Measurements from ENCODE around the gene EVI5L. TPM values are rescaled to one million over a fixed set of nuclear protein-coding genes. Genes with fewer than 3 reads are reported as not detected.
"Not testable (repeated sequence)": the region's sequence is repeated elsewhere in the genome, so short reads cannot be mapped to it uniquely, and the experiment has no call there.

The EVI5L gene
- total and polyA plus RNA-seq, 2 of the 13 experiments (the other 11 are each of a cell fraction or from before 2014, with no cell fraction given): 1.7 to 2.4 TPM

DNA sequence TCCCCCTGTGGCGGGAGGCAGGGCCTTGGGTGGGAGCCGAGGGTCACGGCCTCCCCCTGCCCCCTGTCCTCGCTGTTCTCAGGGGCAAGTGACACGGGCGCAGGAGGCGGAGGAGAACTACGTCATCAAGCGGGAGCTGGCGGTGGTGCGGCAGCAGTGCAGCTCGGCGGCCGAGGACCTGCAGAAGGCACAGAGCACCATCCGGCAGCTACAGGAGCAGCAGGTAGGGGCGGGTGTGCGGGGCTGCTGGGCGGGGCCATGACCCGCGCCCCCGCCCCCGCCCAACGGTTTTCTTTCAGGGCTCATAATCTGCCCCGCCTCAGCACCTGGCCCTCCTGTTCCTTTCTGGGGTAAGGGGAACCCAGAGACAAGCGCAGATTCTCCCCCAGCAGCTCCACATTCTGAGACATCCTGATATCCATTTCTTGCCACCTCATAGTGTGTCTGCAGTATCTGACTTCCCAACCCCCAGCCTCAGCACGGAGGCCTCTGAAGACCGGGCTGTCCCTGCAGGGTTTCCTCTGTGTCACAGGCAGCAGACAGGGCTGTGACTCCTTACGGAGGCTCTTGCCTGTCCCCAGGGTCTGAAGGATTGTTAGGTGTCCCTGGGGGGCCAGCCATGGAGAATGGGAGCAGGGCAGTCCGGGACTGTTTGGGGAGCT, 28.2 kb downstream of the EVI5L start (continued):
- TF ChIP-seq TFDP1 (CRISPR knock-in tag; IDR thresholded peaks at IDR 0.05; ENCODE audit: borderline replicate concordance) (no peak), NFE2L2 (IDR thresholded peaks at IDR 0.05; ENCODE audit: low read length) (no peak), ZNF598 (CRISPR knock-in tag; IDR thresholded peaks at IDR 0.05; ENCODE audit: borderline replicate concordance) (no peak), ZBTB7B (CRISPR knock-in tag; IDR thresholded peaks at IDR 0.05) (no peak), BCL6 (CRISPR knock-in tag; IDR thresholded peaks at IDR 0.05) (no peak)

DNA sequence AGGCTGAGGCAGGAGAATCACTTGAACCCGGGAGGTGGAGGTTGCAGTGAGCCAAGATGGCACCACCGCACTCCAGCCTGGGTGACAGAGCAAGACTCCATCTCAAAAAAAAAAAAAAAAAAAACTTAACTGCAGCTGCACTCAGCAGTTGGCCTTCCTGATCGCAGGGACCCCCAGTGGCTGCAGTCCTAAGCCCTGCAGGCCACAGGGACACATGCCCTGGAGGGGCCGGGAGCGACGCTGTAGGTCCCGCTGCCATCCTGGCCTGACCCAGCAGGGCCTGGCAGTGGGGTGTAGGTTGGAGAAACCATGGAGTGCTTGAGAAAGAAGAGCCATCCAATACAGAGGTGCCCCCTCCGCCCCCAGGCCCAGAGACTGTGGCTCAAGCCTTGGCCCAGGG, 29.1 kb downstream of the EVI5L start:
- BruUV-seq (replicated peaks); H3K4me2 ChIP-seq (ENCODE audit: low read depth, low read length); ATAC-seq; H2AFZ ChIP-seq (ENCODE audit: low read length); H3K79me2 ChIP-seq (ENCODE audit: insufficient read depth, low read length); H3K9me3 ChIP-seq (ENCODE audit: low read length); intact Hi-C loops (cut with micrococcal nuclease; ENCODE audit: unreplicated experiment); H3K27me3 ChIP-seq (ENCODE audit: control insufficient read depth in 1 of 2, insufficient read depth in 2 of 2, low read length in 2 of 2); H3K4me1 ChIP-seq (ENCODE audit: insufficient read depth, low read length); H3K36me3 ChIP-seq (replicated peaks in 1 of 2; ENCODE audit: control insufficient read depth in 1 of 2, insufficient read depth in 2 of 2, low read length in 2 of 2); H4K20me1 ChIP-seq (ENCODE audit: insufficient read depth, low read length); in situ Hi-C loops (cut with HindIII; ENCODE audit: extremely low pct_ligation_motif_present, low pct_unique_long_range_greater_than_20kb); H3K9ac ChIP-seq (ENCODE audit: insufficient read depth, low read depth, low read length); DNase-seq (ENCODE audit: low spot score); H3K27ac ChIP-seq (ENCODE audit: extremely low read length, insufficient read depth, low read length); CTCF ChIA-PET (ENCODE audit: low intra/inter-chr PET ratio, low total read pairs); H3K4me3 ChIP-seq (replicated peaks in 1 of 3; ENCODE audit: insufficient read depth in 1 of 3, low read depth in 2 of 3, low read length in 3 of 3); FAIRE-seq: not testable (repeated sequence)
- 88% methylated on average over 7 of the region's 8 CpGs for WGBS (ENCODE audit: low lambda C conversion rate)
- POLR2A ChIA-PET: interaction anchor here (0.6 kb wide), 1 partner anchor 571 kb away, joined by 3 read pairs; no protein-coding TSS in a partner anchor
